ENCODE results near the gene DYNLT2B. TPM values are rescaled to one million over a fixed set of nuclear protein-coding genes. Genes with fewer than 3 reads are reported as not detected.
A peak's percentile ranks its signal among the peaks of the same experiment; 100 is the strongest.

Gene DYNLT2B
- polyA plus RNA-seq, 2 donors: 13.9 to 23.3 TPM

DNA sequence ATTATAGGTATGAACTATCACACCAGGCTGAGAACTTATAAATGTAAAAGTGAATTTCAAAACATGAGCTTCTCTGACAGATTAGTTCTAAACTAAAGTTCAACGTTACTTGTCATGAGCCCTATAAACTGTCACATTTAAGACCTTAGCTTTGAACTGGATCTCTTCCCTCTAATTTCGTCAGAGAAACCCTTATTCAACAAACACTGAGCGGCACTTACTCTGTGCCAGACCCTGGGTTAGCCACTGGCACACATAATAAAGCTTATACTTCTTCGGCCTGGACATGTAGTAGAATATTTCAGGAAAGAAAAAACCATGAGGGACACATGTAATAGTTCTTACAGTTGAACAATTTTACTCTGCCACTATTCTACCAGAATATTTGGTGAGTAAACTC lies 36.1 kb downstream of the DYNLT2B start:
- Histone ChIP-seq H3K9me3 (ENCODE audit: control insufficient read depth in 2 of 2, insufficient read depth in 1 of 2, low read depth in 1 of 2, low read length in 1 of 2) (no peaks in the 10 kb centered on the region), H3K4me1 (ENCODE audit: control insufficient read depth in 2 of 2, insufficient read depth in 2 of 2, low read length in 1 of 2) (peaks cover 0 to 10% of the 10 kb centered on the region in 2 donors), H3K27ac (ENCODE audit: low read depth in 2 of 2, low read length in 1 of 2) (no peak overlapping the region), H3K36me3 (ENCODE audit: control insufficient read depth in 2 of 2, insufficient read depth in 2 of 2, low read length in 1 of 2) (no peaks in the 10 kb centered on the region), H3K4me3 (ENCODE audit: low read depth in 1 of 2, low read length in 2 of 2) (no peak overlapping the region), H3K27me3 (ENCODE audit: control insufficient read depth in 1 of 2, insufficient read depth in 2 of 2, low read length in 2 of 2) (no peaks in the 10 kb centered on the region)
- WGBS, 2 donors: 78 to 82% methylated on average over 4 of the region's 4 CpGs

DNA sequence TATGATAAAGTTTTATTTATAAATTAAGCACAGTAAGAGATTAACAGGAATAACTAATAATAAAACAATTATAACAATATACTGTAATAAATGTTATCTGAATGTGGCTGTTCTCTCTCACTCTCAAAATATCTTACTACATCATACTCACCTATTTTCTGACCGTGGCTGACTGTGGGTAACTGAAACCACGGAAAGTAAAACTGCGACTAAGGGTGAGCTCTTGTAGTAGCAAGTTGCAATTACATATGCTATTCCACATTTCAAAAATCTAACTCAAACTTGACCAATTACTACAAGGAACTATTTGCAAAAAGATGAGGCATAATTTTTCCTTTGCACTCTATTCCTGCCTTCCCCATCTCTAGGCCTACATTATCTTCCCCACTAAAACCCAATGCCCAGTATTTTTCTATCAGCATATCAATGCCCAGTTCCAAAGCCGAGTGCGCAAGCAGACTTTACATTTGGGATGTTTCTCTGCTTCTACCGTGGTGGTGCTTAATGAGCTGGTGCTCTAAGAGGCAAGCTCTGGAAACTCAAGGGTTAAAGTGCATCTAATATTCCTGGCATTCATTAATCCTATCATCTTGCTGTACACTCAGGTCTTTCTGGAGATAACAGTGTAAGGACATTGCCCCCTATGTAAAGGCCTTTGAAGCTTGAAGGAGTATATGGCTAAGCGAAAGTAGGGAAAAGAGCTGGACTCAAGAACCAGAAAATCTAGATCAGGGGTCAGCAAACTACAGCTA lies 37.2 kb downstream of the DYNLT2B start:
- Histone ChIP-seq H3K4me3 (ENCODE audit: low read depth in 1 of 2, low read length in 2 of 2) (no peak overlapping the region), H3K9me3 (ENCODE audit: control insufficient read depth in 2 of 2, insufficient read depth in 1 of 2, low read depth in 1 of 2, low read length in 1 of 2) (no peaks in the 10 kb centered on the region), H3K36me3 (ENCODE audit: control insufficient read depth in 2 of 2, insufficient read depth in 2 of 2, low read length in 1 of 2) (no peaks in the 10 kb centered on the region), H3K27me3 (ENCODE audit: control insufficient read depth in 1 of 2, insufficient read depth in 2 of 2, low read length in 2 of 2) (no peaks in the 10 kb centered on the region), H3K4me1 (ENCODE audit: control insufficient read depth in 2 of 2, insufficient read depth in 2 of 2, low read length in 1 of 2) (peaks cover 0 to 10% of the 10 kb centered on the region in 2 donors), H3K27ac (ENCODE audit: low read depth in 2 of 2, low read length in 1 of 2) (no peak overlapping the region)
- WGBS, 2 donors: 73 to 88% methylated on average over 7 of the region's 7 CpGs

DNA sequence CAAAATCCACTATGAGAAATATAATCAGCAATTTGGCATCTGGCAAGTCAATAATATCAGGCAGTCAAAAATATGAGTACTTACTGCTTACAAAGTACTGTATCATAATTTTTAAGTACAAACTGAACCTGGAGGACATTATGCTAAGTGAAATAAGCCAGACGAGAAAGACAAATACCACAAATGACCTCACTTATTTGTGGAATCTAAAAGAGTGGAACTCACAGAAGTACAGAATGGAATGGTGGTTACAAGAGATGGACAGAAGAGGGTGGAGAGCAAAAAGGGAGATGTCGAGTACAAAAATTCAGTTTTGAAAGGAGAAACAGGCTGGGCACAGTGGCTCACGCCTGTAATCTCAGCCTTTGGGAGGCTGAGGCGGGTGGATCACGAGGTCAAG lies 42.9 kb downstream of the DYNLT2B start:
- H3K4me1 ChIP-seq (ENCODE audit: control insufficient read depth in 2 of 2, insufficient read depth in 2 of 2, low read length in 1 of 2): peaks cover 0 to 14% of the 10 kb centered on the region in 2 donors
- no peaks in the 10 kb centered on the region for H3K27me3 ChIP-seq (ENCODE audit: control insufficient read depth in 1 of 2, insufficient read depth in 2 of 2, low read length in 2 of 2)
- H3K27ac ChIP-seq (ENCODE audit: low read depth in 2 of 2, low read length in 1 of 2): no peak overlapping the region
- WGBS, 2 donors: 91 to 93% methylated on average over 5 of the region's 5 CpGs
- H3K36me3 ChIP-seq (ENCODE audit: control insufficient read depth in 2 of 2, insufficient read depth in 2 of 2, low read length in 1 of 2): peaks cover 0 to 15% of the 10 kb centered on the region in 2 donors
- H3K9me3 ChIP-seq (ENCODE audit: control insufficient read depth in 2 of 2, insufficient read depth in 1 of 2, low read depth in 1 of 2, low read length in 1 of 2): no peaks in the 10 kb centered on the region
- H3K4me3 ChIP-seq (ENCODE audit: low read depth in 1 of 2, low read length in 2 of 2): no peak overlapping the region

DNA sequence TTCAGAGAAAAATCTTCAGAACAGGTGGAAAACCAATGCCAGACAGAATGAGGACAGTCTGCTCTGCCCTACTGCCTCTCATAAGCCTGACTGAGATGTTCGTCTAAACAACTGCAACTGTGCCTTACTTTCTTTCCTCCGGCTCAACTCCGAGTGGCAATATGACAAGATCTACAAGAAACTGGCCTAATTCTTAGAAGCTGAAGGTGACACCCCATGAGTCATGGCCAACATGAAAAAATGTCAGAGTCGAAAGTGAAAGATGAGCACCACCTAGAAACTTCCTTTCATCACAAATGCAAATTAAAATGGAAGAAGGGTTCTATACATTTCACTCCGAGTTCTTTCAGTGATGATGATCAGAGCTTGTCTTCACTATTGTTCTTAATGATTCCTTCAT lies 43.5 kb downstream of the DYNLT2B start:
- Histone ChIP-seq H3K9me3 (ENCODE audit: control insufficient read depth in 2 of 2, insufficient read depth in 1 of 2, low read depth in 1 of 2, low read length in 1 of 2) (no peaks in the 10 kb centered on the region), H3K27me3 (ENCODE audit: control insufficient read depth in 1 of 2, insufficient read depth in 2 of 2, low read length in 2 of 2) (no peaks in the 10 kb centered on the region), H3K36me3 (ENCODE audit: control insufficient read depth in 2 of 2, insufficient read depth in 2 of 2, low read length in 1 of 2) (peaks cover 0 to 15% of the 10 kb centered on the region in 2 donors), H3K27ac (ENCODE audit: low read depth in 2 of 2, low read length in 1 of 2) (peak overlapping the region; percentile 40 to 54), H3K4me1 (ENCODE audit: control insufficient read depth in 2 of 2, insufficient read depth in 2 of 2, low read length in 1 of 2) (peaks cover 0 to 14% of the 10 kb centered on the region in 2 donors), H3K4me3 (ENCODE audit: low read depth in 1 of 2, low read length in 2 of 2) (no peak overlapping the region)
- WGBS, 2 donors: 54 to 65% methylated on average over 5 of the region's 5 CpGs

DNA sequence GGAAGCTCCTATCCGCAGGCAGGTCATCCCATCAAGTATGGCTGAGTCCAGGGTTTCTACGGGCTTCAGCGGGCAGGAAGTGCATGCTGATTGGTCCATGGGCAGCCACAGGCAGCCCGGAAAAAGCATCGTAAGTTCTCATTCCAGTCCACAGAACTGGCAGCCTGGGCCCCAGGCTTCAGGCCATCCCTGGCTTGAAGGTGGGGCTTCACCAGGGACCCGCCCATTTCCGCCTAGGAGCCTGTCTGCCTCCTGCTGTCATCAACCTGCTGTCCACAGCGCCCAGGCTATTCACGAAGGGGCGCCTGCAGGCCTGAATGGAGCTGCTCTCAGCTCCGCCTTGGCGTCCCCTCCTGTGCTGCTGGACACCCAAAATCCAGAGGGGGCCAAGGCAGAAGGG lies 44.4 kb downstream of the DYNLT2B start:
- H3K27ac ChIP-seq (ENCODE audit: low read depth in 2 of 2, low read length in 1 of 2): peak overlapping the region; percentile 40 to 57
- no peaks in the 10 kb centered on the region for H3K9me3 ChIP-seq (ENCODE audit: control insufficient read depth in 2 of 2, insufficient read depth in 1 of 2, low read depth in 1 of 2, low read length in 1 of 2)
- WGBS, 2 donors: 95 to 97% methylated on average over 12 of the region's 12 CpGs
- peaks cover 0 to 15% of the 10 kb centered on the region in 2 donors for H3K36me3 ChIP-seq (ENCODE audit: control insufficient read depth in 2 of 2, insufficient read depth in 2 of 2, low read length in 1 of 2)
- peaks cover 0 to 9% of the 10 kb centered on the region in 2 donors for H3K4me1 ChIP-seq (ENCODE audit: control insufficient read depth in 2 of 2, insufficient read depth in 2 of 2, low read length in 1 of 2)
- H3K4me3 ChIP-seq (ENCODE audit: low read depth in 1 of 2, low read length in 2 of 2): no peak overlapping the region
- no peaks in the 10 kb centered on the region for H3K27me3 ChIP-seq (ENCODE audit: control insufficient read depth in 1 of 2, insufficient read depth in 2 of 2, low read length in 2 of 2)

DNA sequence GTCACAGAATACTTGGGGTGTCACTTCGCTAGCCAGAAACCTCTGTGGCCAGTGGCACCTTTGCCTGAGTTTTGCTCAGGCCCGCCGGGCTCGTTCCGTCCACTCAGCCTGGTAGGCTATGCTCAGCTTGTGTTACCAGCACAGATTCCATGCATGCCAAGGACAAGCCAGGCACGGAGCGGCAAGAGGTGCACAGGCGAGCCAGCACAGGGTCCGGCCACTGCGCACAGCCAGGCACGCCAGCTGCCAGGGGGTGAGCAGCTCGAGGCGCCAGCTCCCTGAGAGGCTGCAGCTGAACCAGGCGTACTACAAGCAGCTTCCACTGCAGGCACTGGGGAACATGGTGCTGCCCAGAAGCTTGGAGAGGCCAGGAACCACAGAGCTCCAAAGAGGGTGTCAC lies 45.2 kb downstream of the DYNLT2B start:
- Histone ChIP-seq H3K4me1 (ENCODE audit: control insufficient read depth in 2 of 2, insufficient read depth in 2 of 2, low read length in 1 of 2) (peaks cover 0 to 7% of the 10 kb centered on the region in 2 donors), H3K27ac (ENCODE audit: low read depth in 2 of 2, low read length in 1 of 2) (no peak overlapping the region), H3K9me3 (ENCODE audit: control insufficient read depth in 2 of 2, insufficient read depth in 1 of 2, low read depth in 1 of 2, low read length in 1 of 2) (no peaks in the 10 kb centered on the region), H3K36me3 (ENCODE audit: control insufficient read depth in 2 of 2, insufficient read depth in 2 of 2, low read length in 1 of 2) (peaks cover 0 to 15% of the 10 kb centered on the region in 2 donors), H3K4me3 (ENCODE audit: low read depth in 1 of 2, low read length in 2 of 2) (no peak overlapping the region), H3K27me3 (ENCODE audit: control insufficient read depth in 1 of 2, insufficient read depth in 2 of 2, low read length in 2 of 2) (no peaks in the 10 kb centered on the region)
- WGBS, 2 donors: 97% methylated on average over 14 of the region's 14 CpGs

DNA sequence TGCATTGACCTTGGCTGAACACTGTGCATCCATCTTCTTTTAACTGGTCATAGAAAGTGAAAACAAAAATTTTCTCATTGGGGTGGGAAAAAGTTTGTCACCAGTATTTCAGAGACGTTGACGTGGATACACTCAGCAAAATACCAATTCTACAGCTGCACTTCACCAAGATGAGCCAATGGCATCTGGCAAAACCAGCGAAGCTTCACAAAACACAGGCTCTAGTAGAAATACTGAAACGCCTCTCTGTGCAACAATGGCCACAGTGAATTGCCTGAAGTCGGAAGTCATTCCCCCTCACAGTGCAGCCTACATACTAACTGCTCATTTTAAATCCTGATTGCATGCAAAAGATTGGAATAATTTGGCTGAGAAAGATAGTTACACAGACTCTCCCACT lies 47.5 kb downstream of the DYNLT2B start:
- peaks cover 0 to 18% of the 10 kb centered on the region in 2 donors for H3K36me3 ChIP-seq (ENCODE audit: control insufficient read depth in 2 of 2, insufficient read depth in 2 of 2, low read length in 1 of 2)
- H3K4me3 ChIP-seq (ENCODE audit: low read depth in 1 of 2, low read length in 2 of 2): no peak overlapping the region
- no peaks in the 10 kb centered on the region for H3K27me3 ChIP-seq (ENCODE audit: control insufficient read depth in 1 of 2, insufficient read depth in 2 of 2, low read length in 2 of 2)
- no peak overlapping the region for H3K27ac ChIP-seq (ENCODE audit: low read depth in 2 of 2, low read length in 1 of 2)
- H3K4me1 ChIP-seq (ENCODE audit: control insufficient read depth in 2 of 2, insufficient read depth in 2 of 2, low read length in 1 of 2): peaks cover 0 to 7% of the 10 kb centered on the region in 2 donors
- H3K9me3 ChIP-seq (ENCODE audit: control insufficient read depth in 2 of 2, insufficient read depth in 1 of 2, low read depth in 1 of 2, low read length in 1 of 2): no peaks in the 10 kb centered on the region
- WGBS, 2 donors: 92 to 94% methylated on average over 5 of the region's 5 CpGs

DNA sequence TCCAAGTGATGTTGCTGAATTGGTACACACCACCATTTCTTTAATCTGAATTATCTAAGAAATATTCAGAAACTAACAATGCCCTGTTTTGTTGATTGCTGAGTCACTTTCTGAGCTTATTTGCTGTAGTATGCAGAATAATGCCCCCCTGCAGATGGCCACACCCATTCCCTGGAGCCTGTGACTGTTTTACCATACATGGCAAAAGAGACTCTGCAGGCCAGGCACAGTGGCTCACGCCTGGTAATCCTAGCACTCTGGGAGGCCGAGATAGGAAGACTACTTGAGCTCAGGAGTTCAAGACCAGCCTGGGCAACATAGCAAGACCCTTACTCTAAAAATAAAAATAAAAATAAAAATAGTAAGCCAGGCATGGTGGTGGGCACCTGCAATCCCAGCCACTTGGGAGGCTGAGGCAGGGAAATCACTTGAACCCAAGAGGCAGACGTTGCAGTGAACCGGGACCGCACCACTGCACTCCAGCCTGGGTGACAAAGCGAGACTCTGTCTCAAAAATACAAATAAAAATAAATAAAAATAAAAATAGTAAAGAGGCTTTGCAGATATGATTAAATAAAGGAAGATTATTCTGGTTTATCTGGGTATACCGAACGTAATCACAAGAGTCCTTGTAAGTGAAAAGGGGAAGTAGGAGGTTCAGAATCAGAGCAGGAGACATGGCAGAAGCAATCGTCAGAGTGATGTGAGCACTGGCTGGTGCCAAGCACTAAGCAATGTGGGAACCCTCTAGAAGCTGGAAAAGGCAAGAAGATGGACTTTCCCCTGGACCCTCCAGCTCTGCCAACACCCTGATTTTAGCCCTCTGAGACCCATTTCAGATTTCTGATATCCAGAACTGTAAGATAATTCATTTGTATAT lies 49.5 kb downstream of the DYNLT2B start:
- H3K4me1 ChIP-seq (ENCODE audit: control insufficient read depth in 2 of 2, insufficient read depth in 2 of 2, low read length in 1 of 2): no peaks in the 10 kb centered on the region
- WGBS, 2 donors: 68 to 78% methylated on average over 9 of the region's 9 CpGs
- peaks cover 0 to 16% of the 10 kb centered on the region in 2 donors for H3K36me3 ChIP-seq (ENCODE audit: control insufficient read depth in 2 of 2, insufficient read depth in 2 of 2, low read length in 1 of 2)
- no peak overlapping the region for H3K4me3 ChIP-seq (ENCODE audit: low read depth in 1 of 2, low read length in 2 of 2)
- peak overlapping the region in 1 of 2 donors; percentile 20 for H3K27ac ChIP-seq (ENCODE audit: low read depth in 2 of 2, low read length in 1 of 2)
- H3K27me3 ChIP-seq (ENCODE audit: control insufficient read depth in 1 of 2, insufficient read depth in 2 of 2, low read length in 2 of 2): no peaks in the 10 kb centered on the region
- H3K9me3 ChIP-seq (ENCODE audit: control insufficient read depth in 2 of 2, insufficient read depth in 1 of 2, low read depth in 1 of 2, low read length in 1 of 2): no peaks in the 10 kb centered on the region

DNA sequence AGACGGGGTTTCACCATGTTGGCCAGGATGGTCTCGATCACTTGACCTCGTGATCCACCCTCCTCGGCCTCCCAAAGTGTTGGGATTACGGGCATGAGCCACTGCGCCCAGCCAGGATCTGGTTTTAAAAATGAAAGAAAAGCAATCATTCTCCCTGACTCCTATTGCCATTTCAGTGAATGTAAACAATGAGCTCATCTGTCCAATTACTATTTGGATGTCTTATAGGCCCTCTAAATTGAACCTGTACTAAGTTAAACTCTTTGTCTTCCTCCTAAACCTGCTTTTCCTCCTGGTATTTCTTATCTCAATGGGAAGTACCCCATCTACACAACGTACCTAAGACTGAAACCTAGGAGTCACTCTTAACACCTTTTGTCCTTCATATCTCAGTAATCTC lies 54.2 kb downstream of the DYNLT2B start:
- no peak overlapping the region for H3K4me3 ChIP-seq (ENCODE audit: low read depth in 1 of 2, low read length in 2 of 2)
- H3K27me3 ChIP-seq (ENCODE audit: control insufficient read depth in 1 of 2, insufficient read depth in 2 of 2, low read length in 2 of 2): no peaks in the 10 kb centered on the region
- no peaks in the 10 kb centered on the region for H3K4me1 ChIP-seq (ENCODE audit: control insufficient read depth in 2 of 2, insufficient read depth in 2 of 2, low read length in 1 of 2)
- no peak overlapping the region for H3K27ac ChIP-seq (ENCODE audit: low read depth in 2 of 2, low read length in 1 of 2)
- 94 to 97% methylated on average over 7 of the region's 7 CpGs for WGBS, 2 donors
- H3K36me3 ChIP-seq (ENCODE audit: control insufficient read depth in 2 of 2, insufficient read depth in 2 of 2, low read length in 1 of 2): peaks cover 0 to 5% of the 10 kb centered on the region in 2 donors
- H3K9me3 ChIP-seq (ENCODE audit: control insufficient read depth in 2 of 2, insufficient read depth in 1 of 2, low read depth in 1 of 2, low read length in 1 of 2): no peaks in the 10 kb centered on the region
